Rectal smooth muscle tissue (tissue), 1 donor: ENCODE measurements around the gene NUMA1.
A peak's percentile ranks its signal among the peaks of the same experiment; 100 is the strongest.

Source experiments
- H3K27ac ChIP-seq: one replicate; pipeline ENCODE4 v1.7.0; 2013; ENCODE audit warnings: low read depth, low read length, inconsistent platforms
- H3K27me3 ChIP-seq: one replicate; pipeline ENCODE4 v1.7.0; 2013; ENCODE audit warnings: low read length; ENCODE audit not compliant: control insufficient read depth, insufficient read depth
- H3K36me3 ChIP-seq: one replicate; pipeline ENCODE4 v1.7.0; 2013; ENCODE audit warnings: low read length; ENCODE audit not compliant: control insufficient read depth, insufficient read depth
- H3K4me1 ChIP-seq: one replicate; pipeline ENCODE4 v1.7.0; 2013; ENCODE audit warnings: low read length; ENCODE audit not compliant: control insufficient read depth, insufficient read depth
- H3K4me3 ChIP-seq: one replicate; pipeline ENCODE4 v1.7.0; 2013; ENCODE audit warnings: low read length
- H3K9ac ChIP-seq: one replicate; pipeline ENCODE4 v1.7.0; 2013; ENCODE audit warnings: low read length

Gene NUMA1

DNA sequence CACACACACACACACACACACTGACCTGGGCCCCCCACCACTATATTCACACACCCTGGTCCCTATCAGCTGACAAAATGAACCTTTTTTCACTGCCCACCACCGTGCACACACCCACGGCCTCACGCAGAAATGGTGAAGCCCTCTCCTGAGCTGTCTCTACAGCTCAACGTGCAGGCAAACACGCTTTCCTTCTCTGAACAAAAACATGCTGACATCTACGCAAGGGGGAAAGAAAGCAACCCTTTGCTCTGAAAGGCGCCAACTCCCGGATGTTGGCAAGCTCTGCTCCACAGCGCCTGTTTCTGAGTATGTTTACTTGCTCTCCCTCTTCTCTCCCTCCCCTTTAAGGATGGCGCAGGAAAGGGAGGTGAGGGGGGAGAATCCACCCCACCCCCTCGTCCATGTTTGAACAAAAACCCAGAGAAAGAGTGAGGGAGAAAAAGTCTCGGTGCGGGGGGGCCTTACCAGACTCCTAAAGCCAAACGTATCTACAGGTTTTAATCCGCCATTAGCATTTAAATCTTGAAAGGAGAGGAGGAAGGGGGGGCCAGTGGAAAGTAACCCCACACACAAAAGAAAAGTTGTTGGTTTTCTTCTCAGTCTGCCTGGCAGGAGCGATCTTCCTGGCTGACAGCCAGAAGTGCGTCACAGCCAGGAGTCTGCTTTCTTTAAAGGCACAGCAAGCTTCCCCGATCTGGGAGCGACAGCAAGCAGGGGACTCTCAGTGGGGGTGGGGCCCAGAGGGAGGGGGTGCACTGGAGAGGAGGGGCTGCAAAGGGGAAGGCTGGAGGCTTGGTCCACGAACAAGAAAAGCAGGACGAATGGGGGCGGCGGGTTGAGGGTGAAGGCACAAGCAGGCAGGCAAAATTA is 39.6 kb downstream of the NUMA1 start:
- peak overlapping the region; percentile 99 for H3K27ac ChIP-seq
- H3K27me3 ChIP-seq, result no peaks in the 10 kb centered on the region
- no peaks in the 10 kb centered on the region for H3K36me3 ChIP-seq
- peaks cover 44% of the 10 kb centered on the region for H3K4me1 ChIP-seq
- H3K9ac ChIP-seq, result peak overlapping the region; percentile 83
- peak overlapping the region; percentile 76 for H3K4me3 ChIP-seq

DNA sequence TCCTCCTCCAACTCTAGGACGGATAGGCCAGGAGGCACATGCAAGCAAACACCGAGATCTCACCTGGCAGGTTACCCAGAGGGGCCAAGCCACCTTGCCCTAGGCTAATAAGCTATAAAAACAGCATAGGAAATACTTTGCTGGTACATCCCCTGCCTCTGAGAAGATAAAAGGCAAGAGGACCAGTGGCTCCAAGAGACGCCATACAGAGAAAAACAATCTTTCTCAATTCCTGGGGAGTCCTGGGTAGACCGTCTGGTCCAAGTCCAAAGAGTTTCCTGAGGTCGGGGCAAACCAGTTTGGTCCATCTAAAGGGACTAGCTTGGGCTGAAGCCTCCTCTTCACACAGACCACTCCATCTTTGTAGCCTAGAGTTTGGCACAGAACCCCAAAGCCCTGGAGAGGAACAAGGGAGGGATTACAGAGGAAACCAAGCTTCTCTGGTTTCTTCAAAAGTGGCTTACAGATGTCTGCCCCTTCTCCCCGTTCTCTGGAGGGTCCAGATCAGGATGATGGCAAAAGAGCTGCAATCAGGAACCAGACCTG is 40.4 kb downstream of the NUMA1 start:
- H3K9ac ChIP-seq, result peak overlapping the region; percentile 39
- H3K27ac ChIP-seq, result peak overlapping the region; percentile 99
- peaks cover 1% of the 10 kb centered on the region for H3K36me3 ChIP-seq
- no peaks in the 10 kb centered on the region for H3K27me3 ChIP-seq
- H3K4me3 ChIP-seq, result peak overlapping the region; percentile 76
- peaks cover 43% of the 10 kb centered on the region for H3K4me1 ChIP-seq

DNA sequence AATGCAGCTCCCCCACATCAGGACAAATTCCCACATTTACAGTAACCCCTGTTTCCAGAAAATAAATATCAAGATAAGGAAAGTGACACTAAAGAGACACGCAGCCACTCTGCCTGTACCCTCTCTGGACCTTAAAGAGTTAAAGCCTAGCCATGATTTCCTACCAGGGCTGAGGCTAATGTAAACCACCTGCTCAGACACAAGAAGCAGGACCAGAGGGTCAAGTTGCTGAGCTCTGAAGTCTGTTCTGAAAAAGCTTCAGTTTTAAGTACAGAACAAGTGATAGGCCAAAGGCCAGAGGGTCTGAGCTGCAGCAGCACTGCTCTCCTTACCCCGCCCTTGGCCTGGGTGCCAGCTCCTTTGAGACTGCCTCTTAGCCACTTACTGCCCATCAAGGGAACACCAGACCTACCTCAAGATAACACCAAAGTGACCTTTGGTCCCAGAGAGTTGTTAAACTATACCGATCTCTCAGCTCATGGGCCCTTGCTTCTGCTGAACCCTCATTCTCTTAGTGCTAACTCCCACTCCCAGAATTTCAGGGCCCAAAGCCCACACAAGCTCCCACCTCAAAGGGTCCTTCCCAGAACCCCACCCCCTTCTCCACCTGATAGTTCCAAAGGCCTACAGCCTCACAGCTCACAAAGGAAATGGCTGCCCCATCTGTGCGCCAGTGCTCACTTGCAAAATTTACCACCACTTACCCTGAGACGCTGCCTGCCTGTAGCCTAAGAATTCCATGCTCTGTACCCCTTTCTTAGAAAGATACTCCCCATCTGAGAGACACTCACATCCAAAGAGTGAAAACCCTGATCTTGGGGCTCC is 41.1 kb downstream of the NUMA1 start:
- peaks cover 43% of the 10 kb centered on the region for H3K4me1 ChIP-seq
- H3K27me3 ChIP-seq, result no peaks in the 10 kb centered on the region
- peak overlapping the region; percentile 76 for H3K4me3 ChIP-seq
- H3K36me3 ChIP-seq, result peaks cover 3% of the 10 kb centered on the region
- peak overlapping the region; percentile 39 for H3K9ac ChIP-seq
- H3K27ac ChIP-seq, result peak overlapping the region; percentile 99

DNA sequence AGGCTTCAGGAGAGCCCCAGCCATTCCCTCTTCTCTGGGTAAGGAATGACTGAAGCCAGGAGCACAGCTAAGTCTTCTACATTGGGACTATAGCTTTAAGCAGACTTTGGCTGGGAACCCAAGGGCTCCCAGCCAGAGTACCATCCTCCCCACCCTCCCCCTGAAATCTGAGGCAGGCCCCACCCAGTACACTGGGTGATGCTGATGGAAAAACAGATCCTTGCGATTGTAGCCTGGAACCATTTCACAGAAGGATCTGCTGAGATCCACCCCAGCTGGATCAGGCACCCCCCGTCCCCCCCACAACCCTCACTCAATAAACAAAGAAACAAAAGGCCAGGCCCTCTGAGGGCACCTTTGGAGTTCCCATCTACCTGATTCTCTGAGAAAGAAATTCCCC is 41.9 kb downstream of the NUMA1 start:
- Histone ChIP-seq H3K36me3 (peaks cover 3% of the 10 kb centered on the region), H3K4me1 (peaks cover 38% of the 10 kb centered on the region), H3K27me3 (no peaks in the 10 kb centered on the region), H3K9ac (peak overlapping the region; percentile 19), H3K27ac (peak overlapping the region; percentile 99), H3K4me3 (peak overlapping the region; percentile 76)

DNA sequence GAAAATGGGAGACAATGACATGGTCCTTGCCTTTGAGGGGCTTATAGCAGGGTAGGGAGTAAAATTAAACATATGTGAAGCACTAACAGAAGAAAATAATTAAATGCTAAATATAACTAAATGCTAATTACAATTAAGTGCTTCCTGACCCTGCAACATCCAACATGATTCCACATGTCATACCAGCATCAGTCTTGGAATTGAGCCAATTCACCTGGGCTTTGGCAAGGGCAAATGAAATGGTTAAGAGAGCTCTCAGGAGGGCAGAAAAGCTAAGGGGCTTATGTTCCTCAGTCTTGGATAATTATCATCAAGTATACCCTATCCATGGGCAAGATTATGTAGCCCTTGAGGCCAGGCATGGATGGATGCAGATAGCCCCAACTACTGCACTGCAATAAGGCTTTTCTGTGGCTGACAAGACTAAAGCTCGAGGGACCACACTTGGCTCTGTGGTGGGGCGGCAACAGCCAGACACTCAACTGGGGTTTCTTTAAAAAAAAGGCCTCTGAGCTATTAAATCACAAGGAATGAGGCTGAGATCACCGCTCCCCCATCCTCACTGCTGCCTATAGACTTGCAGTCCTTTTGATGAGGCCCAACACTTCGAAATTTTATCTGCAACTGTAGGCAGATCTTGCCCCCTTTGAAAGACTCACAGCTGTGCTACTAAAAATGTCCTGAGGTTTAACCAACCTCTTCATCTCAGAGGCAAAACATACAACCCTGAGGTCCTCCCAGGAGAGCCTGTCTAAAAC is 42.6 kb downstream of the NUMA1 start:
- Histone ChIP-seq H3K9ac (no peak overlapping the region), H3K4me3 (peak overlapping the region; percentile 42), H3K27me3 (no peaks in the 10 kb centered on the region), H3K27ac (peak overlapping the region; percentile 99), H3K36me3 (peaks cover 3% of the 10 kb centered on the region), H3K4me1 (peaks cover 35% of the 10 kb centered on the region)

DNA sequence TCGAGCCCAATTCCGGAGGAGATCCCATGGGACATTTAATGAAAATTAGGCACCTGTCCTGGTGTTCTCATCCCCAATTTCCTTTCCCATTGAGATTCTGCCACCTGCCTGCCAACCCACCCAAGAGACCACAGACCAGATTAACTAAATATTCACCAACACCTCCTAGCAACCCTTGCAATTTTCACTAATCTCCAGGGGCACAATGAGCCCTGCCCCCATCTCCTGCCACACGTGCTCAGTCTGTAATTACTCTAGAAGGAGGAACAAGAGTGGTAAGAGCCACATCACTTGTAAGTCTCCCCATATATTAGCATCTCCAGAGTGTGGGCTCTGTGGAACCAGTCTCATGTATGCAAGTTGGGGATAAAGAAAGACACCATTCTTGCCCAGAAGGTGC is 43.7 kb downstream of the NUMA1 start:
- H3K36me3 ChIP-seq, result peaks cover 3% of the 10 kb centered on the region
- H3K9ac ChIP-seq, result no peak overlapping the region
- peaks cover 28% of the 10 kb centered on the region for H3K4me1 ChIP-seq
- H3K27ac ChIP-seq, result no peak overlapping the region
- H3K4me3 ChIP-seq, result no peak overlapping the region
- no peaks in the 10 kb centered on the region for H3K27me3 ChIP-seq

DNA sequence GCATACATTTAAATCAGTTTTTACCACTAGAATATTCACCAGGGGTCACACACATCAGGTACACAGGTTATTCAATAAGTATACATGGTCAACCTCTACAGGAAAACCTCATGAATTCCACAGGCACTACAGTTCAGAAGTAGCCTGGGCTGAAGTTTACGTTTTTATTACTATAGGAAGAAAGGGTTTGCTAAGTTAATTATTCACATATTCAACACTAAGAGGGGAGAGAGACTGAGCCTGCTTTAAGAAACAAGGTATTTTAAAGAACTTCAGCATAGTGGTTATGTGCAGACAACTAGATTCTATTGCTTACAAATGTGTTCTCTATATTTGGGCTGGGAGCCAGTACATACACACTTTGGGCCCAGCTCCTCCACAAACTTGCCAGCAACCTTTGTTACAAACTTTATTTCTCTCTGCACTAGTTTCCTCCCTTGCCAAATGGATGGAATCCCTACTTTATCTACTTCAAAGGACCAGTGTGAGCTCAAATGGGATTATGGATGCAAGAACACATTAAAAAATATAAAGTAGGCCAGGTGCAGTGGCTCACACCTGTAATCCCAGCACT is 49.8 kb downstream of the NUMA1 start:
- peaks cover 20% of the 10 kb centered on the region for H3K4me1 ChIP-seq
- no peak overlapping the region for H3K27ac ChIP-seq
- no peak overlapping the region for H3K4me3 ChIP-seq
- H3K9ac ChIP-seq, result no peak overlapping the region
- no peaks in the 10 kb centered on the region for H3K27me3 ChIP-seq
- peaks cover 30% of the 10 kb centered on the region for H3K36me3 ChIP-seq

DNA sequence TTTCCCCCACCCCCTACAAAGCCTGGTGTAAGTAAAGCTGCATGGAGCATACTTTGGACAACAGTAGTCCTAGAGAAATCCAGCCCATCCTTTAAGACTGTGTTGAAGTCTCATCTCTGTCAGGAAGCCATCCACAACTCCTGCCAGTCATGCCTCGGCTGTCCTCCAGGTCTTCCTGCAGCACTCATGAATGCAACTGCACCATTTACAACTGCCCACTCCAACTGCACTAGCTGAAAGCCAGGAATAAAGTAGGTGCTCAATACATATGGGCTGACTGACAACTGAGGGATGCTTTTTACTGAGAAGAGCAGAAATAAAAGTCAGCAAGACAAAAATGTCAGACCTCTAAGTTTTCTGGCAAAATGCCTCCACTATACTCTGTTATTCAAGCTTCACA is 54.3 kb downstream of the NUMA1 start:
- Histone ChIP-seq H3K4me1 (peaks cover 18% of the 10 kb centered on the region), H3K27ac (no peak overlapping the region), H3K4me3 (no peak overlapping the region), H3K27me3 (no peaks in the 10 kb centered on the region), H3K36me3 (peaks cover 50% of the 10 kb centered on the region), H3K9ac (no peak overlapping the region)

DNA sequence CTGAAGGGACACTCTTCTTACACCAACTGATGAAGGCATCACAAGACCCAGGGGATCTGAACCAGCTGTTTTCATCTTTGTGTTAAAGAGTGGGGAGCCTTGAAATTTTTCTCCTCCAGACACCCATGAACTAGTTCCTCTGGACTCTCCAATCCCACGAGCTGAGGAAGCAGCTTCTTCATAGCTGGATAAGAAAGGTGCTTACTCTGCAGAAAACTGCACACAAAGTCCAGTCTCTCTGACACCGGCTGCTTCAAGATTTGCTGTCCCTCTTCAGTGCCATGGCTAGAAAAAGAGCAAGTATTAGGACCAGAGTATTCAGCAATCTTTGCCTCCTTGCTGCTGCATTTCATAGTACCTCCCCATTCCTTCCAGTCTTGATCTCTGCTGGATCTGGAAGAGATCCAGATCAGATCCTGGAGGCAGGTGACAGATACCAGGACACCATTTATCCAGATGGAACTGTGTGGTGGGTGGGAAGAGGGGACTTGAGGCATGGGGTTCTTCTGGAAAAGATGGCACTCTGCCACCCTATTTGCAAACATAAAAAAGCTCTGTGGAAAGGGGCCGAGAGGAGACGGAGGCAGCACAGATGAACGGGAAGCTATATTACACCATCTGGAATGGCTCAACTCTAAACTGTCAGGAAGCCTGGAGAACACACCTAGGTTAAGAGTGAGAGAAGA is 56.1 kb downstream of the NUMA1 start:
- peaks cover 61% of the 10 kb centered on the region for H3K36me3 ChIP-seq

DNA sequence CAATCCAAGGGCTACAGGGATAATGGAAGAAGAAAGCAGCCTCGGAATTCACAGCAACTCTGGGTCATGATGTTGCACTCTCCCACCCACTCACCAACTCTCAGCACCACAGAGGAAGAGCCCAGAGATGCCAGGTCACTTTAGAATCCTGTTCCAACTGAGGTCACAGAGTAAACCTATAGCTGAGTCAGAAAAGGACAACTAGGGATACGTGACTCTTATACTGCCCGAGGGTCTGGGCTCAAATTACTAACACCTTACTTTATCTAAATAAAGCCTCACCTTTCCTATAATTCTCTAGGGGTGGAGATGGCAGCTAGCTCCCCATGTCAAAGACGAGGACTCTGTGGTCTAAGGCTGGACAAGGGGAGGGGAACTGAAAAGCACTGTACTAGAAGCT is 57.0 kb downstream of the NUMA1 start:
- peaks cover 11% of the 10 kb centered on the region for H3K4me1 ChIP-seq
- no peak overlapping the region for H3K4me3 ChIP-seq
- H3K27me3 ChIP-seq, result no peaks in the 10 kb centered on the region
- peaks cover 61% of the 10 kb centered on the region for H3K36me3 ChIP-seq
- no peak overlapping the region for H3K9ac ChIP-seq
- H3K27ac ChIP-seq, result no peak overlapping the region

More for the DNA sequence above, 56.1 kb downstream of the NUMA1 start:
- H3K4me1 ChIP-seq, result peaks cover 11% of the 10 kb centered on the region
- no peak overlapping the region for H3K27ac ChIP-seq
- H3K27me3 ChIP-seq, result no peaks in the 10 kb centered on the region
- no peak overlapping the region for H3K9ac ChIP-seq
- H3K4me3 ChIP-seq, result no peak overlapping the region

DNA sequence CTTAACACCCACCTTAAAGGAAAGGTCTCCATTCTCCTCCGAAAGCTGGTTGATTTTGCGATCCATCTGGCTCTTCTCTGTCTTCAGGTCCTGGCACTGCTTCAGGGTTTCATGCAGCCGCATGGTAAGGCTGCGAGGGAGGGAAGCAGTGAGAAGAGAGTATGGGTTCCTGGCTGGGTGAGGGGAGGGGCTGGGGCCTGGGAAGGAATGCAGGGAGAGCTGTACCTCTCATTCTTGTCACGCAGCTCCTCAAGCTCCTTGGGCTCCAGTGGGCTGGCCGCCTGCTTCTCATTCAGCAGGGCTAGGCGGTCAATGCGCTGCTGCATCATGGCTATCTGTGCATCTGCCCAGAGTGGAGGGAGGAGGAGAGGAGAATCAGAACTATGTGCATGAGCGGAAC is 62.2 kb downstream of the NUMA1 start:
- H3K36me3 ChIP-seq, result peaks cover 88% of the 10 kb centered on the region
- no peak overlapping the region for H3K9ac ChIP-seq

More for the DNA sequence above, 62.2 kb downstream of the NUMA1 start:
- no peak overlapping the region for H3K4me3 ChIP-seq
- no peaks in the 10 kb centered on the region for H3K27me3 ChIP-seq
- peaks cover 26% of the 10 kb centered on the region for H3K4me1 ChIP-seq
- no peak overlapping the region for H3K27ac ChIP-seq
